ENCODE measurements around the gene IGFBP7. TPM values are rescaled to one million over a fixed set of nuclear protein-coding genes. Genes with fewer than 3 reads are reported as not detected.

IGFBP7 gene
- total and polyA plus RNA-seq, 10 of the 15 experiments (the other 5 are each of a cell fraction or from before 2014, with no cell fraction given), result 0.69 to 1.9 (median 1.4) TPM; not detected in 5

- H3K27me3 ChIP-seq (replicated peaks in 1 of 2; ENCODE audit: control insufficient read depth in 2 of 2, insufficient read depth in 2 of 2, low read length in 1 of 2), result no peaks in the 10 kb centered on the region
- no TSS peak for BruUV-seq (replicated peaks)
- no peak overlapping the region for H3K27ac ChIP-seq (ENCODE audit: control insufficient read depth, insufficient read depth)
- H3K4me1 ChIP-seq (ENCODE audit: control insufficient read depth, insufficient read depth, low read length), result no peaks in the 10 kb centered on the region
- FAIRE-seq (no peak), DNase-seq (ENCODE audit: low read depth, low spot score) (no peak), ATAC-seq (no peak)
- ChIA-PET SMC1A (ENCODE audit: uncharacterized antibody, unreplicated experiment) (no interaction called here), CTCF (no interaction called here), RAD21 (ENCODE audit: unreplicated experiment) (no interaction called here), POLR2A (no interaction called here)
- no peaks in the 10 kb centered on the region for H4K20me1 ChIP-seq (ENCODE audit: control insufficient read depth, insufficient read depth)
- no peak overlapping the region for H3K4me2 ChIP-seq (ENCODE audit: control insufficient read depth, insufficient read depth)
- intact Hi-C loops (cut with micrococcal nuclease; ENCODE audit: unreplicated experiment), result no loop called here
- WGBS (ENCODE audit: insufficient coverage, insufficient replicate concordance, low lambda C conversion rate, missing lambda C conversion rate), result 30% methylated on average over 8 of the region's 8 CpGs
- H2AFZ ChIP-seq (ENCODE audit: control insufficient read depth, low read depth, low read length), result no peak overlapping the region
- H3K4me3 ChIP-seq, result no peak overlapping the region
- in situ Hi-C loops (cut with MboI), result no loop called here
- TF ChIP-seq SMARCA5 (IDR thresholded peaks at IDR 0.05), result no peak
- TF ChIP-seq POLR2AphosphoS2 (IDR thresholded peaks at IDR 0.05; ENCODE audit: low read depth, low read length), result no peak
- TF ChIP-seq SIX5 (IDR thresholded peaks at IDR 0.05; ENCODE audit: low read depth, low read length, severe bottlenecking), result no peak
- no peak for TF ChIP-seq MAX (IDR thresholded peaks at IDR 0.05; ENCODE audit: low read depth, low read length)
- no peak for TF ChIP-seq BCLAF1 (IDR thresholded peaks at IDR 0.05)
- no peak for TF ChIP-seq MYC (IDR thresholded peaks at IDR 0.05; ENCODE audit: insufficient read depth, insufficient read length, insufficient replicate concordance, low read length, severe bottlenecking)
- TF ChIP-seq REST (IDR thresholded peaks at IDR 0.05; ENCODE audit: low read depth, low read length), result no peak
- TF ChIP-seq BMI1 (IDR thresholded peaks at IDR 0.05; ENCODE audit: borderline replicate concordance), result no peak
- no peaks in the 10 kb centered on the region for H3K79me2 ChIP-seq (ENCODE audit: control insufficient read depth, insufficient read depth, low read length)
- H3K9ac ChIP-seq (ENCODE audit: control insufficient read depth, insufficient read depth, low read length), result no peak overlapping the region
- no peaks in the 10 kb centered on the region for H3K9me3 ChIP-seq (replicated peaks; ENCODE audit: control insufficient read depth, insufficient read depth, low read length)
- H3K36me3 ChIP-seq (ENCODE audit: control insufficient read depth in 2 of 2, insufficient read depth in 2 of 2, low read length in 1 of 2), result no peaks in the 10 kb centered on the region
Observed at GRCh38 chr4:57151481-57151880, 41.3 kb upstream of the IGFBP7 start.

Measured in GM12878 (cell line).